Body of pancreas (tissue), 4 donors: ENCODE data around the gene CXCR4. TPM values are rescaled to one million over a fixed set of nuclear protein-coding genes. Genes with fewer than 3 reads are reported as not detected.

Source experiments
- ATAC-seq: fragments of 150-250 bp; one replicate; pipeline ENCODE4 v1.9.1; 2016
- DNase-seq, 4 donors: peaks; one replicate each; pipeline ENCODE4 v3.0.0-alpha.2; 2019
- H3K27ac ChIP-seq, 4 donors: fragments of 200-600 bp; sonication (generic); 1 replicate in 3 of 4; 2 replicates in 1 of 4; pipeline versions ENCODE4 v1.5.1 to v1.6.1; 2016 to 2019; ENCODE audit warnings: mild to moderate bottlenecking in 1 of 4, mixed read lengths in 1 of 4, moderate library complexity in 1 of 4
- H3K27me3 ChIP-seq, 2 donors: fragments of 200-600 bp; sonication (generic); one replicate each; pipeline ENCODE4 v1.6.0; 2016; ENCODE audit warnings: mild to moderate bottlenecking in 1 of 2
- H3K36me3 ChIP-seq, 2 donors: fragments of 200-600 bp; sonication (generic); replicated peaks in 1 of 2; 2 replicates each; pipeline ENCODE4 v1.5.1; 2016; ENCODE audit warnings: low read depth in 2 of 2; ENCODE audit not compliant: insufficient read depth in 1 of 2
- H3K4me1 ChIP-seq: fragments of 200-600 bp; sonication (generic); one replicate; pipeline ENCODE4 v1.6.0; 2016
- H3K4me3 ChIP-seq, 2 donors: fragments of 200-600 bp; sonication (generic); 1 replicate in 1 of 2; 2 replicates in 1 of 2; pipeline ENCODE4 v1.5.1; 2016 to 2019
- H3K9me3 ChIP-seq, 3 donors: fragments of 200-600 bp; sonication (generic); 1 replicate in 2 of 3; 2 replicates in 1 of 3; pipeline ENCODE4 v1.5.1; 2016
- CTCF ChIP-seq, 7 experiments: fragments of 450-650 bp in 4 of 7; fragments of 200-600 bp in 3 of 7; sonication (generic) in 3 of 7; IDR thresholded peaks; one replicate each; pipeline ENCODE4 v1.5.1; 2016 to 2019; ENCODE audit warnings: antibody characterized with exemption in 7 of 7
- POLR2A ChIP-seq, 3 donors: fragments of 450-650 bp; IDR thresholded peaks; one replicate each; pipeline ENCODE4 v1.6.1; 2016; ENCODE audit warnings: antibody characterized with exemption in 3 of 3, mild to moderate bottlenecking in 2 of 3
- WGBS, 2 donors: methylation state at CpG; one replicate each; pipeline ENCODE4 v1.1.5; 2017; 5-methylcytosine and 5-hydroxymethylcytosine counted together
- intact Hi-C: fragments of 100-400 bp; cut with DNase I; formaldehyde crosslinking; loops from one replicate; pipeline ENCODE4 v1.15.1; 2023
- total RNA-seq, 2 donors: library from RNA; depleted of rRNA; stranded (reverse); fragments of >200 nt; gene quantifications; one replicate each; pipeline ENCODE4 v1.1.0, GENCODE V29; 2016

Gene CXCR4
- total RNA-seq, 2 donors from 2014 or later: 0.33 to 10.6 TPM

- no peak for ATAC-seq
Measured at GRCh38 chr2:136104977-136105376, 13.0 kb downstream of the CXCR4 start.

GRCh38 chr2:136101042-136101441, 16.9 kb downstream of the CXCR4 start:
- Histone ChIP-seq H3K9me3 (no peaks in the 10 kb centered on the region), H3K27me3 (no peaks in the 10 kb centered on the region), H3K4me1 (no peaks in the 10 kb centered on the region), H3K36me3 (no peaks in the 10 kb centered on the region), H3K27ac (no peak overlapping the region), H3K4me3 (no peak overlapping the region)
- WGBS, 2 donors: 91 to 100% methylated on average over 2 of the region's 2 CpGs
- no peak for TF ChIP-seq CTCF (IDR thresholded peaks at IDR 0.05)
- TF ChIP-seq POLR2A (IDR thresholded peaks at IDR 0.05): no peak
- no peak for ATAC-seq
- intact Hi-C loops: no loop called here
- no peak for DNase-seq

More at GRCh38 chr2:136104977-136105376, 13.0 kb downstream of the CXCR4 start:
- no peak for DNase-seq
- WGBS, 2 donors: 65 to 73% methylated on average over 3 of the region's 3 CpGs
- Histone ChIP-seq H3K36me3 (no peaks in the 10 kb centered on the region), H3K27ac (no peak overlapping the region), H3K9me3 (no peaks in the 10 kb centered on the region), H3K4me3 (no peak overlapping the region), H3K4me1 (no peaks in the 10 kb centered on the region), H3K27me3 (no peaks in the 10 kb centered on the region)
- no peak for TF ChIP-seq CTCF (IDR thresholded peaks at IDR 0.05)
- intact Hi-C loops: no loop called here

GRCh38 chr2:136098441-136098840, 19.5 kb downstream of the CXCR4 start:
- TF ChIP-seq POLR2A (IDR thresholded peaks at IDR 0.05) (no peak), CTCF (IDR thresholded peaks at IDR 0.05) (no peak)
- no peaks in the 10 kb centered on the region for H3K36me3 ChIP-seq
- no peak overlapping the region for H3K4me3 ChIP-seq
- no peaks in the 10 kb centered on the region for H3K27me3 ChIP-seq
- H3K4me1 ChIP-seq: no peaks in the 10 kb centered on the region
- 80 to 85% methylated on average over 4 of the region's 4 CpGs for WGBS, 2 donors
- no peaks in the 10 kb centered on the region for H3K9me3 ChIP-seq
- no peak overlapping the region for H3K27ac ChIP-seq
- DNase-seq (peak in 1 of 4 donors; percentile 21), ATAC-seq (no peak)
- intact Hi-C loops: no loop called here

GRCh38 chr2:136093583-136093982, 24.4 kb downstream of the CXCR4 start:
- intact Hi-C loops: no loop called here
- 31 to 36% methylated on average over 3 of the region's 3 CpGs for WGBS, 2 donors

More at GRCh38 chr2:136093583-136093982, 24.4 kb downstream of the CXCR4 start:
- TF ChIP-seq POLR2A (IDR thresholded peaks at IDR 0.05): no peak
- TF ChIP-seq CTCF (IDR thresholded peaks at IDR 0.05): no peak
- Histone ChIP-seq H3K36me3 (no peaks in the 10 kb centered on the region), H3K4me1 (no peaks in the 10 kb centered on the region), H3K9me3 (no peaks in the 10 kb centered on the region), H3K4me3 (no peak overlapping the region), H3K27ac (no peak overlapping the region), H3K27me3 (no peaks in the 10 kb centered on the region)
- no peak for DNase-seq
- ATAC-seq: no peak
